HG03175 (cell line): ENCODE measurements around the gene ZNF429.
"Not testable (repeated sequence)": the region's sequence is repeated elsewhere in the genome, so short reads cannot be mapped to it uniquely, and the experiment has no call there.

Experiments
- ATAC-seq: cut with Tn5 transposase; IDR thresholded peaks from one replicate; pipeline ENCODE4 v1.9.1; 2021; ENCODE audit warnings: mild to moderate bottlenecking, moderate library complexity; ENCODE audit not compliant: unreplicated experiment

The ZNF429 gene

GRCh38 chr19:21512609-21513008, 7.2 kb downstream of the ZNF429 start:
- not testable (repeated sequence) for ATAC-seq

GRCh38 chr19:21513651-21514050, 8.2 kb downstream of the ZNF429 start:
- ATAC-seq: no peak

- ATAC-seq: no peak
These were observed 14.1 kb downstream of the ZNF429 start for GRCh38 chr19:21519488-21519887.

GRCh38 chr19:21532904-21533303, 27.5 kb downstream of the ZNF429 start:
- ATAC-seq: no peak

- ATAC-seq: not testable (repeated sequence)
These were observed 31.4 kb downstream of the ZNF429 start for GRCh38 chr19:21536741-21537290.

- ATAC-seq: no peak
These were observed 54.0 kb downstream of the ZNF429 start for GRCh38 chr19:21559444-21559843.

- no peak for ATAC-seq
These were observed 59.0 kb downstream of the ZNF429 start for GRCh38 chr19:21564406-21564805.

GRCh38 chr19:21566073-21566472, 60.7 kb downstream of the ZNF429 start:
- no peak for ATAC-seq

GRCh38 chr19:21567806-21568205, 62.4 kb downstream of the ZNF429 start:
- not testable (repeated sequence) for ATAC-seq

- no peak for ATAC-seq
These were observed 63.6 kb downstream of the ZNF429 start for GRCh38 chr19:21568816-21569493.

- ATAC-seq: no peak
These were observed 64.1 kb downstream of the ZNF429 start for GRCh38 chr19:21569494-21569865.

- ATAC-seq: no peak
These were observed 65.9 kb downstream of the ZNF429 start for GRCh38 chr19:21571316-21571715.

GRCh38 chr19:21574607-21575006, 69.2 kb downstream of the ZNF429 start:
- no peak for ATAC-seq

- no peak for ATAC-seq
These were observed 71.1 kb downstream of the ZNF429 start for GRCh38 chr19:21576481-21576880.

GRCh38 chr19:21580101-21580500, 74.7 kb downstream of the ZNF429 start:
- ATAC-seq: no peak

GRCh38 chr19:21580818-21581217, 75.4 kb downstream of the ZNF429 start:
- no peak for ATAC-seq

- ATAC-seq: no peak
These were observed 76.3 kb downstream of the ZNF429 start for GRCh38 chr19:21581646-21582240.

GRCh38 chr19:21584537-21584936, 79.1 kb downstream of the ZNF429 start:
- no peak for ATAC-seq

GRCh38 chr19:21585281-21585890, 80.0 kb downstream of the ZNF429 start:
- ATAC-seq: no peak

GRCh38 chr19:21586311-21587116, 81.1 kb downstream of the ZNF429 start:
- ATAC-seq: no peak

- ATAC-seq: no peak
These were observed 81.7 kb downstream of the ZNF429 start for GRCh38 chr19:21587117-21587461.
